Raji (cell line): ENCODE measurements around the gene ELAVL3.

Source experiments
- POLR2A ChIP-seq: IDR thresholded peaks from 2 replicates; pipeline ENCODE4 v1.6.1; 2011; ENCODE audit warnings: low read depth, low read length, control low read depth; ENCODE audit not compliant: insufficient read depth

ELAVL3 gene

DNA sequence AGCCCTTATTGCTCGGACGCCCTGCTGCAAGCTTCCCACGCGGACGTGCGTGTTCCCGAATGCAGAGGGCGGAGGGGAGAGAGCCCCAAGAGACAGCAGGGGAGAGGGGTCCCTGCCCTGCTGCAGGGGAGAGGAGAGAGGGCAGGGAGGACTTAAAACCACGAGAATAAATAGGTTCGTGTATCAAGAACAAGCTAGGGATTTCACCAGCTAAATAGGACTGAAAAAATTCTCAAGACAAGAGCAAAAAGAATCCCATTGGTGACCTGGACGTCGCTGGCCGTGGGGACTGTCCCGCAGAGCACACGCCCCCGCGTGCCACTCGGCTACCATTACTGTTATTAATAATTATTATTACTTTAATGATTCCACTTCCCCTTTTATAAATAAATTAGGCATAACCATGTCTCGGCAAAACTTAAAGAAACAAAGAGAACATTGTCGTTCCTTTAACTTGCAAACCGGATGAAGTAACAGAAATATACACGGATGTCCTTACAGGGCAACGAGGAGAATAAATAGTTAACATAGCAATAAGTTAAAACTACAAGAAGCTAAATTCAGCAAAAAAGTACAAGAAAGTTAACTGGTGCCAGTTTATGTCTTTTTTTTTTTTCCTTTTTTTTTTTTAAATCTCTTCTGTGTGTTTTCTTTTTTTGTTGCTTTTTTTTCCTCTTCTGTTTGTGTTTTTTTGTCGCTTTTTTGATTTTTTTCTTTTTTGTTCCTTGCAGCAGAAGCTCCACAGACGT lies 28.8 kb downstream of the ELAVL3 start:
- TF ChIP-seq POLR2A: no peak

- no peak for TF ChIP-seq POLR2A
Measured at GRCh38 chr19:11451327-11451870, 29.4 kb downstream of the ELAVL3 start.

GRCh38 chr19:11450570-11451326 lies 30.1 kb downstream of the ELAVL3 start:
- TF ChIP-seq POLR2A: no peak

- TF ChIP-seq POLR2A: no peak
Measured at GRCh38 chr19:11448923-11449554, 31.8 kb downstream of the ELAVL3 start.

DNA sequence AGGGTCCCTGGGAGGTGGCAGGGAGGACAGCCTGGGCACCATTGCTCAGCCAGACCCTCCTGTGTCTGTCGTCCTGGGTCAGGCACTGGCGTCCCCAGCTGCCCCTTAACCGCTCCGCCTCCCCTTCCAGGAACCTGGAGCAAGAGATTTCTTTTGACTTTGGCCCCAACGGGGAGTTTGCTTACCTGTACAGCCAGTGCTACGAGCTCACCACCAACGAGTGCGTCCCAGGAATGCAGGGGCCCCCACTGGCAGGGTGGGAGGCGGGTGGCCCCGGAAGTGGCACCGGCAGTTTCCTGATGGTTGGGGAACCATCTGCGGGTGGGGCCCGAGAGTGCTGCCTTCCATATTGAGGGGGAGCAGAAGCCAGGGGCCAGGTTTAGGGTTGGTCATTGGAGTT lies 32.4 kb downstream of the ELAVL3 start:
- no peak for TF ChIP-seq POLR2A

DNA sequence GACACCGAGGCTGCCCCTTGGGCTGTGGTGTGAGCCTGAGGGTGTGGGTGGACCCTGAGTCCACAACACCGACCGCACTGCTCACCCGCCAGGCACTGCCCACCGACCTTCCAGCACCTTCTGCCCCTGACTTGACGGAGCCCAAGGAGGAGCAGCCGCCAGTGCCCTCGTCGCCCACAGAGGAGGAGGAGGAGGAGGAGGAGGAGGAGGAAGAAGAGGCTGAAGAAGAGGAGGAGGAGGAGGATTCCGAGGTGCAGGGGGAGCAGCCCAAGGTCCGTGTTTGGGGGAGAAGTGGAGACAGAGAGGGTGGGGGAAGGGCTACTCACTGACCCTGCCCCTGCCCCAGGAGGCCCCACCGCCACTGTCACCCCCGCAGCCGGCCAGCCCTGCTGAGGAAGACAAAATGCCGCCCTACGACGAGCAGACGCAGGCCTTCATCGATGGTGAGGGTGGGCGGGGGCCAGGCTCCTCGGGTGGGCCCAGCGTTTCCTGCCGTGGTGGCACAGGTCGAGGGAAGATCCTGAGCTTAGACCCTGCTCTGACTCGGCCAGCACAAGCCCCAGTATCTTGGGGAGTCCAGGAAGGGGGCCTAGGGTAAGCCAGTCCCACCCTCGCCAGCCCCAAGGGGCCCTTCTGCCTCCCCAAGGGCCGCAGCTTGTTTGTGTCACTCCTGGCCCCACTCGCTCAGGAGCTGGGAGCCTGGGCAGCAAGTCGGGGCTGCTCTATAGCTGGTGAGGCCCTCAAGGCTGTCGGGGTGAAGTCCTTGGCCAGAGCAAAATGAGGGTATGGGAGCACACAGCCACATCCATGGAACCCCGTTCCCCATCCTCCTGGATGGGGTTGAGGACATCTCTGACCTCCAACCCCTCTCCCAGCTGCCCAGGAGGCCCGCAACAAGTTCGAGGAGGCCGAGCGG lies 33.2 kb downstream of the ELAVL3 start:
- TF ChIP-seq POLR2A: no peak

DNA sequence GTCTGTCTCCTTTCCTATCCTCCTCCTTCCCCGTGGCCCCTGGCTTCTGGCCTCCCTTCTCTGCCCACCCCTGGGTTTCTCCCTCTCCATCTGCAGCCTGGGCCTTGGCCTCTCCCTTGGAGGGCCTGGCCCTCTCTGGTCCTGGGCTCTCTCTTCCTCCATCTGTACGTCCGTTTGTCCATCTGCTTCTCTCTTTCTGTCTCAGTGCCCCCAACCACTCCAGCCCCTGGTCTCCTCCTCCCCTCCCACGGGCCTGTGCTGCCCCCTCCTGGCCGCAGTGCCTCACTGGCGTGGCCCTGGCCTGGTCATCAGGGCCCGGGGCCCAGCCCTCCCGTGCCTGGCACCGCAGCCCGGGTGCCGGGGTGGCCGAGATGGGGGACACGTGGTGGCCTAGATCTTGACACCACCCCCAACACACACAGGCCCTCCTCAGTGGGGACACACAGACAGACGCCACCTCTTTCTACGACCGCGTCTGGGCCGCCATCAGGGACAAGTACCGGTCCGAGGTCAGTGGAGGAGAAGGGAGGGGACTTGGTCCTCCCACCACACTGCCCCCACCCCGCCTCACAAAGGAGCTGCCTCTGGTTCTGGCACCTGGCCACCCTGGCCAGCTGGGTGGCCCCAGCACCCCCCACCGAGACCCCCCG lies 34.1 kb downstream of the ELAVL3 start:
- no peak for TF ChIP-seq POLR2A

DNA sequence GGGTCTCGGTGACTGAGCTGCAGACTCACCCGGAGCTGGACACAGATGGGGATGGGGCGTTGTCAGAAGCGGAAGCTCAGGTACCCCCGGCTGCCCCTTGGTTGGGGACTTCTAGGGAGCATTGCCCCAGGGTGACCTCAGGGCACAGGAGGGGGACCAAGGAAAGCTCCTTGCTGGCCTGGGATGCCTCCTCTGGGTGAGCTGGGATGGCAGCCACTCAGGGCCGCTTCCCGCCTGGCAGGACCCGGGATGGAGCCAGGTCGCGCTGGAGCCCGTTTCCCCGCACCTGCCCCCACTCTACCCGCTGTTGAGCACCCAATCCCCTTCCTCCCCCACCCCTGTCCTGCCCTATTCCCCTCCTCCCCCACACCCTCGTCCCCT lies 34.6 kb downstream of the ELAVL3 start:
- no peak for TF ChIP-seq POLR2A

DNA sequence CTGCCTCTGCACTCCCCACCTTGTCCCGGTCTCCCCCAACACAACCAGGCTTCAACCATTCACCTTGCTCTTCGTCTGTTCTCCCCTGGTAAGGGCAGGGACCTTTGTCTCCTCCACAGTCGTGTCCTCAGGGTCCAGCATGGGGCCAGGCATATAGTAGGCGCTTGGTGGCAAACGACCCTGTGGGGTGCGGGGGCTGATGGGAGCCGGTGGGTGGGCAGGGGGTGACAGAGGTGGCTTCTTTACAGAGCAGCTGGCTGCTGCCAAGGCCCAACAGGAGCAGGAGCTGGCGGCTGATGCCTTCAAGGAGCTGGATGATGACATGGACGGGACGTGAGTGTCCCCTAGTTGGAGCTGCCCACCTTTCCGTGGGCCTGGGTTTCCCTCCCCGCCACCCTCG lies 35.7 kb downstream of the ELAVL3 start:
- no peak for TF ChIP-seq POLR2A

DNA sequence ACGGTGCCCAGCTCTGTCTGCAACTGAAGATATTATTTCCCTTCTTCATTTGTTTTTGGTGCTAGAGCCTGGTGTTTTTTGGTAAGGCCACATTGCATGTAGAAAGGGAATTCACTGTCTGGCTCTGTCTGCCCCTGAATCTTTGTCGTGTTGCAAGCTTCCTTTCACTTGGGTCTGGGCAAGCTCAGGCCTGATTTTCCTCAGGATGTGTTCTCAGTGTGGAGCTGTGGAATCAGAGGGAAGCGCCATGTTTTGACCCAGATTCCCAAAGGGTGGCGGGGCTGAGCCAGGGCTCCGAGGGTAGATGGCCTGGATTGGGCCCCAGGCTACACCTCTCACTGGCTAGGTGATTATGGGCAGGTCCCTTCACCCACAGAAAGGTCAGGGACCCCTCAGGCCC lies 36.8 kb downstream of the ELAVL3 start:
- TF ChIP-seq POLR2A: no peak

DNA sequence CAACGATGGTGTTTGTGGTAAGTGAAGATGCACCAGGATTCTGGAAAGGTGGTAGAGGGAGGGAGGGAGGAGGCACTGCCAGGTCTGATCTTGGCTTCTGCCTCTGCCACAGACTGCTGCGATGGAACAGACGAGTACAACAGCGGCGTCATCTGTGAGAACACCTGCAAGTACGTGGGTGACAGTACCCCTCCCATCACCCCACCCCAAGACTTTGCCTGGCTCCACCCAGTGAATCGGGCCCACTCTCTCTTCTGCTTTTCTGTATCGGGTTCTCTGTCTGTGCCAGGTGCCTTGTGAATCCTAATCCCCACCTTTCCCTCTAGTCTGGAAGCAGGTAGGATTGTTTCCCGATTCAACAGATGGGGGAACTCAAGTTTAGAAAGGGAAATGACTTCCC lies 42.9 kb downstream of the ELAVL3 start:
- no peak for TF ChIP-seq POLR2A

GRCh38 chr19:11435833-11436313 lies 45.0 kb downstream of the ELAVL3 start:
- TF ChIP-seq POLR2A: no peak

DNA sequence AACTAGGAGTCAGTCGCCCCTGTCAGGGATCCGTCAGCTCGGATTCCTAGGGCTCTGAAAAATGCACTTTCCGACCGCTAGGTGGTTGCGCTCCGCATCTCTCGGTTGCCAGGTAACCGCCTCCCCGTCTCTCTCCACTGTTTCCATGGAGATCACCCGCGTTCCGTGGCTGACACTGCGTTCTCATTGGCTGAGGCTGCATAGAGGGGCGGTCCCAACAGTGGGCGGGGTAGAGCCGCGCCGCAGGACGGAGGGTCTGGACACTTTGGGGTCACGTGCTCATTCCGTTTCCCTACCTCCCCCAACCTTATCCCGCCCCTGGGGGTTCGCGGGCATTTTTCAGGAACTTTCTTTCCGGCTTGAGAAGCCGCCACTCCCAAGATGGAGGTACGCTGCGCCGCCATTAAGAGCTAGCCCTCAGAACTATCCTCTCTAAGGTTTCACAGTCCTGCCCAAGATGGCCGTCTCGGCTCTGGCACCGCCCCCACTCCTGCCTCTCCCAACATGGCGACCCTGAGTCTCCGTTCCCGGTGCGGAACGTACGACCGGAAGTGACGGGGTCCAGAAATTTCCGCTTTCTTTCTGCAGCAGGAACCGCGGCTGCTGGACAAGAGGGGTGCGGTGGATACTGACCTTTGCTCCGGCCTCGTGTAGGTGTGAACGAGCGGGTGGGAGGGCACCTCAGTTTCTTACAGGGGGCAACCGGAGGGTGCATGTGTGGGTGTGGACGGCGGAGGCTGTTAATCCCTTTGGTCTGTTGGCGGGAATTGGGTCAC lies 45.6 kb downstream of the ELAVL3 start, which contains the start of the genes ODAD3 and PRKCSH:
ODAD3 (minus strand) TSS at position 65 of the 776 bp plus-strand sequence. CDS start 105 bp downstream, outside the sequence.
PRKCSH (plus strand) TSS at position 579 of the 776 bp plus-strand sequence. CDS start 483 bp downstream, outside the sequence.
- TF ChIP-seq POLR2A: peak; percentile 91
